PC-3 (cell line): ENCODE measurements around the gene CDC42SE2. TPM values are rescaled to one million over a fixed set of nuclear protein-coding genes. Genes with fewer than 3 reads are reported as not detected.
A peak's percentile ranks its signal among the peaks of the same experiment; 100 is the strongest.

ENCODE experiments used
- ATAC-seq: fragments of 200-7000 bp; cut with Tn5 transposase; 2 replicates; pipeline ENCODE4 v1.9.1; 2020; ENCODE audit warnings: mild to moderate bottlenecking, moderate library complexity
- BruUV-seq: library from RNA; stranded (reverse); fragments of 400-500 nt; replicated peaks from 2 replicates; lab custom pipeline; 2021; lab: Mats Ljungman, UMichigan
- CTCF ChIA-PET: fragments of 300-600 bp; sonication (Branson Sonifier 250); formaldehyde crosslinking; loops from one replicate; lab custom pipeline; 2022; ENCODE audit warnings: antibody characterized with exemption; lab: Charles Lee
- POLR2A ChIA-PET: fragments of 300-600 bp; sonication (Branson Sonifier 250); formaldehyde crosslinking; loops from one replicate; lab custom pipeline; 2022; ENCODE audit warnings: antibody characterized with exemption; ENCODE audit not compliant: unreplicated experiment; lab: Charles Lee
- DNase-seq: peaks from one replicate; pipeline ENCODE4 v3.0.0-alpha.2; 2015
- H2AFZ ChIP-seq: fragments of 300-600 bp; sonication (generic); 2 replicates; pipeline ENCODE4 v1.6.0; 2016; ENCODE audit warnings: antibody characterized with exemption, low read length
- H3F3A ChIP-seq: fragments of 300-600 bp; sonication (generic); one replicate; pipeline ENCODE4 v1.6.0; 2017; ENCODE audit warnings: antibody characterized with exemption, low read length, control low read depth, mild to moderate bottlenecking; ENCODE audit not compliant: unreplicated experiment
- H3K27ac ChIP-seq: fragments of 300-600 bp; sonication (generic); 2 replicates; pipeline ENCODE4 v1.5.1; 2016; ENCODE audit warnings: mild to moderate bottlenecking, low read length
- H3K27me3 ChIP-seq: fragments of 300-600 bp; sonication (generic); 2 replicates; pipeline ENCODE4 v1.6.1; 2016; ENCODE audit warnings: low read length, mixed read lengths
- H3K36me3 ChIP-seq: fragments of 300-600 bp; sonication (generic); 2 replicates; pipeline ENCODE4 v1.6.1; 2016; ENCODE audit warnings: low read depth, mixed run types, low read length, mixed read lengths
- H3K4me1 ChIP-seq: fragments of 300-600 bp; sonication (generic); 2 replicates; pipeline ENCODE4 v1.5.1; 2016; ENCODE audit warnings: low read length; ENCODE audit not compliant: insufficient read depth
- H3K4me2 ChIP-seq: fragments of 300-600 bp; sonication (generic); 2 replicates; pipeline ENCODE4 v1.6.0; 2016; ENCODE audit warnings: low read length
- H3K4me3 ChIP-seq: fragments of 300-600 bp; sonication (generic); 2 replicates; pipeline ENCODE4 v1.5.1; 2016; ENCODE audit warnings: mild to moderate bottlenecking, low read length, mixed read lengths
- H3K79me2 ChIP-seq: fragments of 300-600 bp; sonication (generic); 2 replicates; pipeline ENCODE4 v1.6.1; 2017; ENCODE audit warnings: low read length, mixed read lengths
- H3K9ac ChIP-seq: fragments of 300-600 bp; sonication (generic); 2 replicates; pipeline ENCODE4 v1.6.0; 2016; ENCODE audit warnings: mild to moderate bottlenecking, low read length
- H3K9me2 ChIP-seq: fragments of 300-600 bp; sonication (generic); replicated peaks from 2 replicates; pipeline ENCODE4 v1.6.1; 2016; ENCODE audit warnings: mixed run types, low read length, mixed read lengths
- H3K9me3 ChIP-seq: fragments of 300-600 bp; sonication (generic); 2 replicates; pipeline ENCODE4 v1.6.1; 2016; ENCODE audit warnings: low read length, mixed read lengths
- H4K20me1 ChIP-seq: fragments of 300-600 bp; sonication (generic); 2 replicates; pipeline ENCODE4 v1.6.1; 2016; ENCODE audit warnings: low read length, mixed read lengths
- EZH2 ChIP-seq: fragments of 300-600 bp; sonication (generic); IDR thresholded peaks from one replicate; pipeline ENCODE4 v1.6.1; 2017; ENCODE audit warnings: antibody characterized with exemption, mild to moderate bottlenecking, low read length; ENCODE audit not compliant: unreplicated experiment
- EZH2phosphoT487 ChIP-seq: fragments of 300-600 bp; sonication (generic); IDR thresholded peaks from 2 replicates; pipeline ENCODE4 v1.6.1; 2018; ENCODE audit warnings: mild to moderate bottlenecking, antibody characterized with exemption, low read length, borderline replicate concordance
- intact Hi-C: fragments of 100-400 bp; cut with micrococcal nuclease; formaldehyde crosslinking; loops from 2 replicates; pipeline ENCODE4 v1.9.0; 2023
- total RNA-seq: library from RNA; depleted of rRNA; stranded (reverse); fragments of >200 nt; gene quantifications from 2 replicates; pipeline ENCODE4 v1.2.3, GENCODE V29; 2014
- TF ChIP-seq, protein P1 (sequence below): fragments of 300-600 bp; sonication (generic); conservative IDR thresholded peaks from 2 replicates; pipeline ENCODE4 v1.5.1; 2017; ENCODE audit warnings: antibody characterized with exemption, low read depth, mild to moderate bottlenecking, low read length

CDC42SE2 gene
- total RNA-seq, 1 experiment from 2014 or later: 13.3 TPM

DNA sequence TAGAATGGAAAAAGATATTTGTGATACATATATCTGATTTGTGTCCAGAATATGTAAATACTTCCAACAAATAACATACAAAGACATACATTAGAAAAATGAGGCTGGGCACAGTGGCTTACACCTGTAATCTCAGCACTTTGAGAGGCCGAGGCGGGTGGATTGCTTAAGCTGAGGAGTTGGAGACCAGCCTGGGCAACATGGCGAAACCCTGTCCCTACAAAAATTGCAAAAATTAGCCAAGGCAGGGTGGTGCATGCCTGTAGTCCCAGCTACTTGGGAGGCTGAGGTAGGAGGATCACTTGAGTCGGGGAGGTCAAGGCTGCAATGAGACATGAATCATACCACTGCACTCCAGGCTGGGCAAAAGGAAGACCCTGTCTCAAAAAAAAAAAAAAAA lies 46.1 kb upstream of the CDC42SE2 start:
- Histone ChIP-seq H3K4me1 (peaks cover 13% of the 10 kb centered on the region; the same call in 1 of the 2 replicates), H3K27me3 (no peaks in the 10 kb centered on the region), H3K9ac (no peak overlapping the region), H4K20me1 (no peaks in the 10 kb centered on the region), H3K9me2 (no peaks in the 10 kb centered on the region), H3K79me2 (no peaks in the 10 kb centered on the region), H3K4me3 (no peak overlapping the region), H3K9me3 (no peaks in the 10 kb centered on the region), H3K4me2 (no peak overlapping the region), H3K36me3 (no peaks in the 10 kb centered on the region), H3F3A (no peaks in the 10 kb centered on the region), H2AFZ (no peak overlapping the region), H3K27ac (no peak overlapping the region)
- DNase-seq (no peak), ATAC-seq (no peak)
- ChIA-PET CTCF (no interaction called here), POLR2A (no interaction called here)
- TF ChIP-seq EZH2: no peak
- TF ChIP-seq, protein P1, sequence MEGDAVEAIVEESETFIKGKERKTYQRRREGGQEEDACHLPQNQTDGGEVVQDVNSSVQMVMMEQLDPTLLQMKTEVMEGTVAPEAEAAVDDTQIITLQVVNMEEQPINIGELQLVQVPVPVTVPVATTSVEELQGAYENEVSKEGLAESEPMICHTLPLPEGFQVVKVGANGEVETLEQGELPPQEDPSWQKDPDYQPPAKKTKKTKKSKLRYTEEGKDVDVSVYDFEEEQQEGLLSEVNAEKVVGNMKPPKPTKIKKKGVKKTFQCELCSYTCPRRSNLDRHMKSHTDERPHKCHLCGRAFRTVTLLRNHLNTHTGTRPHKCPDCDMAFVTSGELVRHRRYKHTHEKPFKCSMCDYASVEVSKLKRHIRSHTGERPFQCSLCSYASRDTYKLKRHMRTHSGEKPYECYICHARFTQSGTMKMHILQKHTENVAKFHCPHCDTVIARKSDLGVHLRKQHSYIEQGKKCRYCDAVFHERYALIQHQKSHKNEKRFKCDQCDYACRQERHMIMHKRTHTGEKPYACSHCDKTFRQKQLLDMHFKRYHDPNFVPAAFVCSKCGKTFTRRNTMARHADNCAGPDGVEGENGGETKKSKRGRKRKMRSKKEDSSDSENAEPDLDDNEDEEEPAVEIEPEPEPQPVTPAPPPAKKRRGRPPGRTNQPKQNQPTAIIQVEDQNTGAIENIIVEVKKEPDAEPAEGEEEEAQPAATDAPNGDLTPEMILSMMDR: no peak
- TF ChIP-seq EZH2phosphoT487: no peak
- intact Hi-C loops: no loop called here
- BruUV-seq: no TSS peak

DNA sequence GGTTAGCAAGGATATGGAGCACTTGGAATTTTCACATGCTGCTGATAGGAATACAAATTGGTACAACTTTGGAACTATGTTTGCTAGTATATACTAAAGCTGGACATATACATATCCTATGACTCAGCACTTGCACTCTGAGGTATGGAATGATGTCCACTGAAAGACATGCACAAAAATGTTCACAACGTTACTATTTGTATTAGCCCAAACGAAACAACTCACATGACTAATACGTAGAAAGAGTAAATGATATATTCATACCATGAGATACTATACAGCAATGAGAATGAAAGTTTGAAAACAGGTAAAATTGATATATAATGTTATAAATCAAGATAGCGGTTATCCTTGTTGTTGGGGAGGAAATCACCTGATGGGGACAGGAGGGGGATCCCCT lies 45.5 kb upstream of the CDC42SE2 start:
- DNase-seq (peak; percentile 55), ATAC-seq (peak; percentile 49; the same call in 1 of the 2 replicates)
- Histone ChIP-seq H3K36me3 (no peaks in the 10 kb centered on the region), H3F3A (no peaks in the 10 kb centered on the region), H3K4me3 (no peak overlapping the region), H3K9ac (no peak overlapping the region), H3K27me3 (no peaks in the 10 kb centered on the region), H3K27ac (no peak overlapping the region), H3K9me3 (no peaks in the 10 kb centered on the region), H3K4me2 (no peak overlapping the region), H3K4me1 (peaks cover 13% of the 10 kb centered on the region; the same call in 1 of the 2 replicates), H3K9me2 (no peaks in the 10 kb centered on the region), H4K20me1 (no peaks in the 10 kb centered on the region), H2AFZ (no peak overlapping the region), H3K79me2 (no peaks in the 10 kb centered on the region)
- intact Hi-C loops: no loop called here
- POLR2A ChIA-PET: no interaction called here
- no TSS peak for BruUV-seq
- TF ChIP-seq, protein P1: no peak
- TF ChIP-seq EZH2phosphoT487: no peak
- no peak for TF ChIP-seq EZH2
- CTCF ChIA-PET: no interaction called here

DNA sequence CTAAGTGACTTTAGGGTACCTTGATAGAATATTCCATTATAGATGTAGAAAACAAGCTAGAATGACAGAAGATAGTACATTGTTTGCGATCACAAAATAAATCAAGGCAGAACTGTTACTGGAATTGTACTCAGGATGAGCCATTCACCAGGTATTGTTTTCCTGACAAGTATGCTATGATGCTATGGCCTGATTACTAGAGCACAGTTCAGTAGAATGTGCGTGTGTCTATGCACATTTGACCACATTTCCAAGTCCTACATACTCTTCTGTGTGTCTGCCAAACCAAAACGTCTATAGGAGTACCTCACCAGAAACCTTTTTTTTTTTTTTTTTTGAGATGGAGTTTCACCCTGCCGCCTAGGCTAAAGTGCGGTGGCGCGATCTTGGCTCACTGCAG lies 43.3 kb upstream of the CDC42SE2 start:
- Histone ChIP-seq H3K4me2 (no peak overlapping the region), H3K27me3 (no peaks in the 10 kb centered on the region), H4K20me1 (no peaks in the 10 kb centered on the region), H3K9me3 (no peaks in the 10 kb centered on the region), H3K79me2 (no peaks in the 10 kb centered on the region), H3K9me2 (no peaks in the 10 kb centered on the region), H3K4me1 (peaks cover 13% of the 10 kb centered on the region; the same call in 1 of the 2 replicates), H3F3A (no peaks in the 10 kb centered on the region), H2AFZ (no peak overlapping the region), H3K9ac (no peak overlapping the region), H3K36me3 (no peaks in the 10 kb centered on the region), H3K4me3 (no peak overlapping the region), H3K27ac (no peak overlapping the region)
- intact Hi-C loops: no loop called here
- ChIA-PET POLR2A (no interaction called here), CTCF (no interaction called here)
- no peak for DNase-seq
- no peak for ATAC-seq
- TF ChIP-seq, protein P1: no peak
- no peak for TF ChIP-seq EZH2phosphoT487
- no peak for TF ChIP-seq EZH2
- BruUV-seq: no TSS peak
